T-helper 2 cell (primary cell): ENCODE results near the gene HACE1.
"Not testable (repeated sequence)": the region's sequence is repeated elsewhere in the genome, so short reads cannot be mapped to it uniquely, and the experiment has no call there.

ENCODE experiments used
- DNase-seq, 5 experiments: peaks; one replicate each; pipeline versions ENCODE4 v3.0.0 to v3.0.0-alpha.2; 2012 to 2022
- total RNA-seq, 2 donors: gene quantifications; one replicate each; lab custom pipeline; 2026; lab: John Stamatoyannopoulos, UW

HACE1 gene, protein sequence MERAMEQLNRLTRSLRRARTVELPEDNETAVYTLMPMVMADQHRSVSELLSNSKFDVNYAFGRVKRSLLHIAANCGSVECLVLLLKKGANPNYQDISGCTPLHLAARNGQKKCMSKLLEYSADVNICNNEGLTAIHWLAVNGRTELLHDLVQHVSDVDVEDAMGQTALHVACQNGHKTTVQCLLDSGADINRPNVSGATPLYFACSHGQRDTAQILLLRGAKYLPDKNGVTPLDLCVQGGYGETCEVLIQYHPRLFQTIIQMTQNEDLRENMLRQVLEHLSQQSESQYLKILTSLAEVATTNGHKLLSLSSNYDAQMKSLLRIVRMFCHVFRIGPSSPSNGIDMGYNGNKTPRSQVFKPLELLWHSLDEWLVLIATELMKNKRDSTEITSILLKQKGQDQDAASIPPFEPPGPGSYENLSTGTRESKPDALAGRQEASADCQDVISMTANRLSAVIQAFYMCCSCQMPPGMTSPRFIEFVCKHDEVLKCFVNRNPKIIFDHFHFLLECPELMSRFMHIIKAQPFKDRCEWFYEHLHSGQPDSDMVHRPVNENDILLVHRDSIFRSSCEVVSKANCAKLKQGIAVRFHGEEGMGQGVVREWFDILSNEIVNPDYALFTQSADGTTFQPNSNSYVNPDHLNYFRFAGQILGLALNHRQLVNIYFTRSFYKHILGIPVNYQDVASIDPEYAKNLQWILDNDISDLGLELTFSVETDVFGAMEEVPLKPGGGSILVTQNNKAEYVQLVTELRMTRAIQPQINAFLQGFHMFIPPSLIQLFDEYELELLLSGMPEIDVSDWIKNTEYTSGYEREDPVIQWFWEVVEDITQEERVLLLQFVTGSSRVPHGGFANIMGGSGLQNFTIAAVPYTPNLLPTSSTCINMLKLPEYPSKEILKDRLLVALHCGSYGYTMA
- total RNA-seq = 12.8 to 23.4 reads per million in 2 donors

DNA sequence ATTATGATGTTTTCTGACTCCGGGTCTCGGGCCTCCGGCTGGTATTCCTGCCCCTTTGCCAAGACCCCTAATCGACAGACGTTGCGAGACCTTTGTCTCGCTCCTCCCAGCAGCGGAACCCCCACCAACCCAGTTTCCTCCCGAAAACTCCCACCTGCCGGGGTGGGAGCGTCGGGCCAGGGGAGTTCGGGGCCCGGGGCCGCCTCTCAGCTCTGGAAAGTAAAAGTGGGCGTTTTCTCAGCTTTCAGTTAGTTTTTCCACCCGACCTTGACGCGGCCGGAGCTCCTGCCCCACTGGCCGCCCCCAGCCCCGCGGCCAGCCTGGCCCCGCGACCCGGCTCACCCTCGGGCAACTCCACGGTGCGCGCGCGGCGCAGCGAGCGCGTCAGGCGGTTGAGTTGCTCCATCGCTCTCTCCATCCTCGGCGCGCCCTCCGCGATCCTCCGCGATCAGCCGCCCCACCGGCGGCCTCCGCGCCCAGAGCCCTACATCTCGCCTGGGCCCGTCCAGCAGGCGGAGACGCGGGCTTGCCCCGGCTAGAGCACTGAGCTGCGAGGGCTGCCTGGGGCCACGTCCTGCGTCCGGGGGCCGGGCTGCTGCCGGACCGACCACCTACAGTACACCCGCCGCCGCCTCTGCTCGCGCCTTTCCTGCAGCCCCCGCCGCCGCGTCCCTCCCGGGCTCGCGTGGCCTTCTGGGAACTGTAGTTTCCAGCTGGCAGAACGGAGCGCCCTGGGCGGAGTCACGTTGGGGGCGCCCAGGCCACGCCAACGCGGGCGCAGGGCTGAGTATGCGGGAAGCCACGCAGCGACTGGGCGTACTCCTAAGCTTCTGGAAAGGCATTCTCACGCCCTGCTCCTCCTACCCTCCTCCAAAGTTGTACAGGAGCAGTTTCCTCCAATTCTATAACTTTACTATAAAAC, at the start of gene HACE1:
TSS of gene HACE1 (minus strand) at position 695 of the 922 bp plus-strand sequence. CDS start at position 418, 277 bp downstream.
- DNase-seq = peak; percentile 70 to 92 (median 81)

DNA sequence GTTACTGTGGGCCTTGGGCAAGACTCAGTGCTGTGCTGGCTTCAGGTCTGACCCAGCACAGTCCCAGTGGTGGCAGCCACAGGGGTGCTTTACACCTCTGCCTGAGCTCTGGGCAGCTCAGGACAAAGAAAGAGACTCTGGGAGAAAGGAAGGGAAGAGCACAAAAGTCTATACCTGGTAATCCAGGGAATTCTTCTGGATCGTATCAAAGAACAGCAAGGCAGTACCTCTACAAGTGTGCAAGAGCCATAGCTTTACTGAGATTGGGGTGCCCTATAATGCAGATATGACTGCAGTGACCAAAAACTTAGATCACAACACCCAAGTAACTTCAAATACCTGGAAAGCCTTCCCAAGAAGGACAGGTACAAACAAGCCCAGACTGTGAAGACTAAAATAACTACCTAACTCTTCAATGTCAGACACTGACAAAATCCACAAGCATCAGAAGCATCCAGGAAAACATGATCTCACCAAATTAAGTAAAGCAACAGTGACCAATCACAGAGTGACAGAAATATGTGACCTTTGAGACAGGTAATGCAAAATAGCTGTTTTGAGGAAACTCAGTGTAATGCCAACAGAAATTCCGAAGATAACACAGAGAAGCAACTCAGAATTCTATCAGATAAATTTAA, 49.3 kb upstream of the HACE1 start:
- no peak for DNase-seq

DNA sequence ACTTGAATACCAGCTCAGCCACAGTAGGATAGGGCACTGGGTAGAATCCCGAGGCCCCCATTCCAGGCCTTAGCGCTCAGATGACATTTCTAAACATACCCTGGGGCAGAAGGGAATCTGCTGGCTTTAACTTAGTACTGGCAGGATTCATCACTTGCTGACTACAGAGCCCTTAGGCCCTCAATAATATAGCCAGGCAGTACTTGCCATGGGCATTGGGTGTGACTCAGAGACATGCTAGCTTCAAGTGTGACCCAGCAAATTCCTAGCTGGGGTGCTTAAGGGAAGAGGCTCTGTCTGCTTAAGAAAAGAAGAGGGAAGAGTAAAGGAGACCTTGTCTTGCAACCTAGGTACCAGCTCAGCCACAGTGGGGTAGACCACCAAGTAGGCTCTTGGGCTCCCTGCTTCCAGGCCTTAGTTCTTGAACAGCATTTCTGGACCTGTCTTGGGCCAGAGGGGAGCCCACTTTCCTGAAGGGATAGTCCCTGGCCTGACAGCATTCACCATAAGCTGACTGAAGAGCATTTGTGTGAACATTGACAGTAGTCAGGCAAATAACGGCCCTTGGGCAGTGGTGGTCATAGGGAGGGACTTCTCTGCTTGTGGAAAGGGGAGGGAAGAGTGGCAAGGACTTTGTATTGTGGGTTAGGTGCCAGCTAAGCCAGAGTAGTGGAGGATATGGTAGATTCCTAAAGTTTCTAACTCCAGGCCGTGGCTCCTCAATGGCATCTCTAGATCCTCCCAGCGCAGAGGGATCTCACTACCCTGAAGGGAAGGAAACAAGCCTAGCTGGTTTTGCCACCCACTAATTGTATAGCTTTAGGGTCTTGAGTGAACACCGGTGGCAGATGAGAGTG, 48.5 kb upstream of the HACE1 start:
- DNase-seq = no peak

DNA sequence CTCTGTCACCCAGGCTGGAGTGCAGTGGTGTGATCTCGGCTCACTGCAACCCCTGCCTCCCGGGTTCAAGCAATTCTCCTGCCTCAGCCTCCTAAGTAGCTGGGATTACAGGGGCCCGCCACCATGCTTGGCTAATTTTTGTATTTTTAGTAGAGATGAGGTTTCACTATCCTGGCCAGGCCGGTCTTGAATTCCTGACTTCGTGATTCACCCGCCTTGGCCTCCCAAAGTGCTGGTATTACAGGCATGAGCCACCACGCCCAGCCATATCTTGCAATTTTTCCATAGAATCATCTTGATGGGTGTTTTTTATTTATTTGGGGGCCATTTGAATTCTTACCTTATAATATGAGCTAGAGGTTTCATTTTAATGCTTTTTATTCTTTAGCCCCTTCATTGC, 39.2 kb upstream of the HACE1 start:
- not testable (repeated sequence) for DNase-seq

DNA sequence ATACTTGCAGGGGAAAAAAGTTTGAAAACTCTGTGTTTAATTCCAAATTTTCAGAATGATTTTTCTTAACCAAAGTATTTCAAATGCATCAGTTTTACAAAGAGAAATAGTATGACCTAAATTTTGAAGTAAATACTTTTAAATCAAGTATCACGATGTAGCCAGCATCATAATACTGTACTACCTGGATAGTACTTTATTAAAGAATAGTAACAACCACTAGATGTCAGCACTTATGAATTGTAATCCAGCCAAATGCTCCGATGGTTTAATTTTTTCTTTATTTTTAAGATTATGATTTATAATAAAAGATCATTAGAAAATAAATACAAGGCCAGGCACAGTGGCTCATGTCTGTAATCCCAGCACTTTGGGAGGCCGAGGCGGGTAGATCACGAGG, 37.2 kb upstream of the HACE1 start:
- no peak for DNase-seq

DNA sequence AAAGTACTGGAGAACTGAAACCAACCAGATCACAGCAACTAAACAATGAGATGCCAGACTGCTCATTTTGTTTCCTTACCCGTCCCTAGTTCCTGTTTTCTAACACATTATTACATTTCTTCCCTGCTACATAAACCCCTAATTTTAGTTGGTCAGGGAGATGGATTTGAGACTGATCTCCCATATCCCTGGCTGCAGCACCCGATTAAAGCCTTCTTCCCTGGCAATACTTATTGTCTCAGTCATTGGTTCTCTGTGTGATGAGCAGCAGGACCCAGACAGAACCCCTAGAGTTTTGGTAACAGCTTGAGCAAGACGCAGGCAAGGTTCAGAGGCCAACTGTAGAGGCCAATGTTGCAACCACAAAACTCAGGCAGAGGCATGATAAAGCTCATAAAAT, 28.3 kb upstream of the HACE1 start:
- no peak for DNase-seq

DNA sequence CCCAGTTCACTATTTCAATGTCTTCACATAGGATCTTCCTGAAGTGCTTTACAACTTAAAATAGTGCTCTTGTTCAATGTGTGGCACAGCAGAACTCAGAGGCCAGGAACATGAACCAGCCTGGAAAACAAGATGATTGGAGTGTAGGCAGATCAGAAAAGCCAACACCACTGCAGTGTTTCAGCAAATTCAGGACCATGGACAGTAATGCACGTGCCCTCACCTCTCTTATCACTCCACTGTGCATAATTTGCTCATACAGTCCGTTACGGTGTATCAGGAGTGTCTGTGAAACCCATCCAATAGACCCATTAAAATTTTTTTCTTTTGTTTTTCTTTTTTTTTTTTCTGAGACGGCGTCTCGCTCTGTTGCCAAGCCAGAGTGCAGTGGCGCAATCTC, 27.6 kb upstream of the HACE1 start:
- peak in 1 of 5 experiments; percentile 52 for DNase-seq

DNA sequence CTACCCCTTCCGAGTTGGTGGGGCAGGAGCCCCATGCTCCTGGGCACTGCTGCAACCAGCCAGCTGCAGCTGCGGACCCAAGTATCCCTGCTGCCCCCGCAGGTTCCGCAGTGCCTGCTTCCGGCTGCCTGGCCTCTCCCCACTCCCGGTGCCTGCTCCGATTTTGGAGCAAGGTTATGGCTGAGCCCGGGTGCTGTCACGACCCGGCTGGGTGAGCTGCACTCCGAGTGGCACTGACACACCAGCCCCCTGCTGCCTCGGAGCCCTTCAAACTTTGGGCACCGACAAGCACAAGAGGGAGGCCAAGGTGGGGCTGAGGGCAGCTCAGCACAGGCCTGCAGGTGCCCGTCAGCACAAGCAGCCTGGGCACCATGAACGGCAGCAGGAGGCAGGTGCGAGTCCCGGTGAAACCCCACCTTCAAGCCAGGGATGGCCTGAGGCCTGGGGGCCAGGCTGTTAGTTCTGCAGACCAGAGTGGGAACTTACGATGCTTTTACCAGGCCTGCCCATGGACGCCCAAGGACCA, 25.9 kb upstream of the HACE1 start:
- no peak for DNase-seq

DNA sequence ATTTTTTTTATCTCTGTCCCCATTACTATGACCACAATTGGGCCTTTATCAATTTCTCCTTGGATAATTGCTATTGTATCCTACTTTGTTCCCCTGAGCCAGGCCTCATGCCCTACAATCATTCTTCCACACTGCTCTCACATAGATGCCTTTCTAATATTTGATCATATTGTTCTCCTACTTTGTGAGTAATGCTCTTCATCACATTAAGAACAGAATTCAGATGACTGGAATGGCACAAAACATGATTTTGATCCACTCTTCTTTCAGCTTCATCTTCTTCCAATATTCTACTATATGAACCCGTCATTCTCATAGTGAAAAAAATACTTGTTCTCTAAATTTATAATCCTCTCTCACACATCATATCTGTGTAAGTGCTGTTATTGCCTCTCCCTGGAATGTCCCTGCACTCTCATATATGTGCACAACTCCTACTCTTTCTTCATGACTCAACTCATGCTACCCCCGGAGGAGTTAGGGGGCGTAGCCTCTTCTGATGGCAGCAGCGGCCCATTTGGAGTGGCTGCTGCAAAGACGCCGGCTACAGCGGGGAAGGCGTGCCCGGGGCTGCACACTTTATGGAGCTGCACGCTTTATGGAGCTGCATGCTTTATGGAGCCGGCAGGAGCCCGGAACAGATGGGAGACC, 25.3 kb upstream of the HACE1 start:
- DNase-seq = no peak

DNA sequence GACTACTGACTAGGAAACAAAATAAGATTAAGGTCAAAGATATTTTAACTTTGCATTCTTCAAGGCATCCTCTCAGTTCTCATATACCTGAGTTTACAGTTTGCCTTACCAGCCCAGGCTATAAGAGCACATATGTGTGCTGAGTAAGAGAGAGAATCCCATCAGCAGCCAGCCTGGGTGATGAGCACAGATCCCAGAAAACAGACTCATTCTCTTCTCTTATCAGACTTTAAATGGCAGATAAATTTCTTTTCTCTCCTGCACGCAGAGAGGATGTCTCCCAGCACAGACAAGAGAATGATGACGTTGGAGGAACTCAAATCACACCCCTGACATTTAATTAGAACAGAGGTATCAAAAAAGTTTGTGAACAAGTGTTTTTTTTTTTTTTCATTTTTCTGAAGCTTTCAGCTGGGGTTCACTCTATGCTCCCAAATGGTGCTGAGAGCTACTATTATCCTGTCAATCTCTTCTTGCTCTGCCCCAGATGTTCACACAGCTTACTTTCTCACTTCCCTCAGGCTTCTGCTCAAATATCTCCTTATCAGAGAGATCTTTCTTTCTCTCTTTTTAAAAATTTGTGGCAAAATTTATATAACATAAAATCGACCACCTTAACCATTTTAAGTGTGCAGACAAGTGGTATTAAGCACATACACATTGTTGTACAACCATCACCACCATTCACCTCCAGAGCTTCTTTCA, 22.4 kb upstream of the HACE1 start:
- no peak for DNase-seq

DNA sequence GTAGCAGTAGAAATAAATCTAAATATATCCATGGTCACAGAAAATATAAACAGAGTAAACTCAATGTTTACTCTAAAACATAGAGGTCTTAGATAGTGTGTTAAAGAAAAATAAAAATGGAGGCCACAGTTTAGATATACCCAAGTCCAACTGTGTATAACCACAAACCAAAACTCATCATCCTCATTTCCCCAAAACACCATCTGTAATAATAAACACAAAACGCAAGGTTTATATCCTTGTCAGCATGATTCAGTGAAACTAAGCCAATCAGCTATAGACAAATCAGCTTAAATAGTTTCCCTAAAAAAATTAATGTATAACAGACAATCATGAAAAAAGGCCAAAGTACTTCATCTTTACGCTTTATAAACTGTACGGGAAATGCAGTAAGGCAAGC, 2.7 kb upstream of the HACE1 start:
- DNase-seq = no peak

DNA sequence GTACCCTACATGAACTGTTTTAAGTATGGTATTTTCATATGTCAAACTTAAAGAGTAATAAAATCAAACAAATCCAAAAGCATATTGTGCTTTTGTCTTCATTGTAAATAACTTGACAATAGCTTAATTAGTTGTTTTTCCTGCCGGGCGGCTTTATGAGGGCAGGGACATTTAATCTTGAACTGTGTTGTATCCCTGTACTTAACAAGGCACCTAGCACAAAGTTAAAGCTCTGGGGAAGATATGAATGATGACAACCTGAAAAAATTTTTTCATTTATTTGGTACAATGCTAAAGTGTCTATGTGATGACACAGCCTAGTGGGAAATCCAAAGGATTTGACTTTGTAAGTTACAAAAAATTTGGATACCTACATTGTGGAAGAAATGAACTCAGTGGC, 502 bp upstream of the HACE1 start:
- DNase-seq = no peak

DNA sequence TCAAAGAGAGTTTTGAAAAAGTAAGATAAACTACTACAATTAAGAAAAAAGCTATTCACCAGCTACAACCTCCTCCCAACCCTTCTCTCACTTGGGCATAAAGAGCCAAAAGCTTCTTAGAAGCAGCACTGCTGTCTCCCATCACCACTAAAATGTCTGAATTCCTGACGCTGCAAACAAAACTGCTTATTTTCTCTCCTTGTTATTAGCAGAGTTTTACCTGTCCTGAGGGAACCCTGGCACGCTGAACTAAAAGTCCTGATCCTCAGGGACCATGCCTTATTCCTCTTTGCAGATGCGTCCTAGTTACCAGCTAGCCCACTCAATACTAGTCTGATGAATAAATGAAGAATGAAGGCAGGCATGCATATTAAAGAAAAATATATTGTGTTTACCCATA, 1.1 kb downstream of the HACE1 start:
- DNase-seq = no peak

DNA sequence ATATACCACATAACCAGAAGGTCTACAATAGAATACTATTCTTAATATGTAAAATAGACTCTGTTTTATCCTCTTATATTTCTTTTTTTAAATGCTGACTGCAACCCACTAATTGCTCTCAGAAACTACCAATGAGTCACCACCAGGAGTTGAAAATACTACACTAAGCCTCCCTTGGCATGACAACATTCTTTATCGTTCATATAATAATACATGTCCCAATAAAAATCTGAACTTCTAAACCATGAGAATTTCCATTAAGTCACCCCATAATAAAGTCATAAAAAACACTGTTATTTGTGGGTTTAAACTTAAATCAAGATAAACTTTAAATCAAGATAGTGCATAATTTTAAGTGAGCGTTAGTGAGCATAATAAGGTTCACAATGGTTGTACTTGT, 4.2 kb downstream of the HACE1 start:
- no peak for DNase-seq

DNA sequence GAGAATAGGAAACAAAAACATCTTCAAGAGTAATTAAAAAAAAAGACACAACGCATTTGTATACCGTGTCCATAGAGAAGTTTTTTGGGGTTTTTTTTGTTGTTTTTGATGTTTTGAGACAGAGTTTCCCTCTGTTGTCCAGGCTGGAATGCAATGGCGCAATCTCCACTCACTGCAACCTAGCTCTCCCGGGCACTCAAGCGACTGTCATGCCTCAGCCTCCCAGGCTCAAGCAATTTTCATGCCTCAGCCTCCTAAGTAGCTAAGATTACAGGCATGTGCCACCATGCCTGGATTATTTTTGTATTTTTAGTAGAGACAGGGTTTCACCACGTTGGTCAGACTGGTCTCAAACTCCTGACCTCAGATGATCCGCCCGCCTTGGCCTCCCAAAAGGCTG, 12.0 kb downstream of the HACE1 start:
- DNase-seq = not testable (repeated sequence)

DNA sequence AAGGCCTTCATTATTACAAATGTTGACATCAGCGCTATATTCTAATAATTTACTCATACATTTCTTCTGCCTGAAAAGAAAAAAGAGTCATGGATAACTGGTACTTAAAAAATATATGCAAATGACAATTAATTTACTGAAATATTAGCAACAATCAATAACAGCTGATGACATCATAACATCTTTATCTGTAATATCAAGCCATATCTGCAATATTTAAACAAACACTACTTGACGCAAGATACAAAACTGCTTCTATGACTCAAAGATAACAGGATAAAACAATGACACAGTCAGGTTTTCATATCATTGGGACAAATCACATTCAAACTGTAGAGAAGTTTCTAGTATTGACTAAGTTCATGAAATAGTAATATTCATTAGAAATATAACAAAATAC, 16.5 kb downstream of the HACE1 start:
- DNase-seq = no peak

DNA sequence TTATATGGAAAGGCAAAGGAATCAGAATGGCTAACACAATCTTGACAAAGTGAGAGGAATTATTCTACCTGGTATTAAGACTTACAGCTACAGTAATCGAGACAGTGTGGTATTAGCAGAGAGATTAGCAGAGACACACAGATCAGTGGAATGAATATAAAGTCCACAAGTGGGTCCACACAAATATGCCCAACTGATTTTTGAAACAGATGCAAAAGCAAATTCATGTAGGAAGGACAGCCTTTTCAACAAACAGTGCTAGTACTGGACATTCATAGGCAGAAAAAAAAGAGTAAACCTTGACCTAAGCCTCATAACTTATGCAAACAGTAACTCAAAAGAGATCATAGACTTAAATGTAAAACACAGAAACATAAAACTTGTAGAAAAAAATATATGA, 22.6 kb downstream of the HACE1 start:
- no peak for DNase-seq

DNA sequence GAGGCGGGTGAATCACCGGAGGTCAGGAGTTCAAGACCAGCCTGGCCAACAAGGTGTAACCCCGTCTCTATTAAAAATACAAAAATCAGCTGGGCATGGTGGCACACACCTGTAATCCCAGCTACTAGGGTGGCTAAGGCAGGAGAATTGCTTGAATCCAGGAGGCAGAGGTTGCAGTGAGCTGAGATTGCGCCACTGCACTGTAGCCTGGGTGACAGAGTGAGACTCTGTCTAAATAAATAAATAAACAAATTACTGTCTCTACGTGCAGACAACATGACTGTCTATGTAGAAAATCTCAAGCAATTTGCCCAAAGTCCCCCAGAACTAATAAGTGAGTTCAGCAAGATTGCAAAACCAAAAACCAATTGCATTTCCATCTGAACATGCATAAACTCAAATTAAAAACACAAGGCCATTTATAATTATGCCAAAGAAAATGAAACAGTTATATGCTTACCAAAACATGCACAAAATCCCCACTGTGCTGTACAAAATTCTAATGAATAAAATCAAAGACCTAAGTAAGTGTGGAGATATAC, 23.2 kb downstream of the HACE1 start:
- DNase-seq = not testable (repeated sequence)

DNA sequence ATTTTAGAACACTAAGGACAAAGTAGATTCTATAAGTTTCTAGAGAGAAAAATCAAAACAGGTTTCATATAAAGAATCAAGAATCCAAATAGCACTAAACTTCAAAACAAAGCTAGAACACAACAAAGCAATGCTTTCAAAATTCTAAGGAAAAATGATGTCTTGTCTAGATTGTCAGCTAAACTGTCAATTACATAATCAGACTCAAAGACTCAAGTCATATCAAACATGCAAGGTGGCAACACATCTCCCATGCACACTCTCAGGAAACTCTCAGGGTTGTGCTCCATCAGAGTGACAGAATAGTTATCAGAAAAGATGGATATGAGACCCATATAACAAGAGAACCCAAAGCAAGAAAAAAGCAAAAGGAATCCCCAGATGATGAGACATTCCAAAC, 23.9 kb downstream of the HACE1 start:
- no peak for DNase-seq
